AG04449 (cell line): ENCODE measurements around the gene SLC27A2.
A peak's percentile ranks its signal among the peaks of the same experiment; 100 is the strongest.
"Not testable (repeated sequence)": the region's sequence is repeated elsewhere in the genome, so short reads cannot be mapped to it uniquely, and the experiment has no call there.

Source experiments
- CTCF ChIA-PET: fragments of 350-600 bp; formaldehyde crosslinking; extraction: SDS; loops from one replicate; lab custom pipeline; 2021; ENCODE audit warnings: antibody characterized with exemption; lab: Yijun Ruan, JAX
- POLR2A ChIA-PET: fragments of 400-600, 350-600 bp; formaldehyde crosslinking; extraction: SDS; loops from one replicate; lab custom pipeline; 2020; ENCODE audit warnings: antibody characterized with exemption, inconsistent platforms; lab: Yijun Ruan, JAX
- DNase-seq: peaks from one replicate; pipeline ENCODE4 v3.0.0-alpha.2; 2010; ENCODE audit warnings: low read depth, low spot score
- H3K4me3 ChIP-seq: 2 replicates; pipeline ENCODE4 v1.5.1; 2011; ENCODE audit warnings: low read depth, mild to moderate bottlenecking, control low read depth, low read length
- TF ChIP-seq, protein P1 (sequence below): IDR thresholded peaks from one replicate; pipeline ENCODE4 v1.5.1; 2011; ENCODE audit warnings: mild to moderate bottlenecking, moderate library complexity, low read length, control low read depth, inconsistent platforms; ENCODE audit not compliant: insufficient read depth; ENCODE audit errors: missing control alignments

SLC27A2 gene

DNA sequence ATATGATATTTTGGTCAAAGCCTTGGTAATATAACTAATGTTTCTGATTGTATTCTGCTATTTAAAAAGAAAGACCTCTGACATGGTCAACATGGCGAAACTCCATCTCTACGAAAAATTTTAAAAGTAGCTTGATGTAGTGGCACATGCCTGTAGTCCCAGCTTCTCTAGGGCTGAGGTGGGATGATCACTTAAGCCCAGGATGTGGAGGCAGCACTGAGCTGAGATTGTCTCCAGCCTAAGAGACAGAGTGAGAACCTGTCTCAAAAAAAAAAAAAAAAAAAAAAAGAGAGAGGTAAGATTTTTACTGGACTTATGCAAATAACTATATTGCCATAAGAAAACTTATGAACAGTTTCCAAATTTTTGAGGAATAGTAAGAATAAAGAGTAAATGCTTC lies 30.5 kb upstream of the SLC27A2 start:
- no peak overlapping the region for H3K4me3 ChIP-seq
- ChIA-PET POLR2A (interaction anchor here (0.7 kb wide), 1 partner anchor 180 kb away, joined by 3 read pairs; no protein-coding TSS in a partner anchor), CTCF (interaction anchor here (7.7 kb wide), 1 partner anchor 165 kb away, joined by 189 read pairs; no protein-coding TSS in a partner anchor)
- no peak for DNase-seq
- TF ChIP-seq, protein P1, sequence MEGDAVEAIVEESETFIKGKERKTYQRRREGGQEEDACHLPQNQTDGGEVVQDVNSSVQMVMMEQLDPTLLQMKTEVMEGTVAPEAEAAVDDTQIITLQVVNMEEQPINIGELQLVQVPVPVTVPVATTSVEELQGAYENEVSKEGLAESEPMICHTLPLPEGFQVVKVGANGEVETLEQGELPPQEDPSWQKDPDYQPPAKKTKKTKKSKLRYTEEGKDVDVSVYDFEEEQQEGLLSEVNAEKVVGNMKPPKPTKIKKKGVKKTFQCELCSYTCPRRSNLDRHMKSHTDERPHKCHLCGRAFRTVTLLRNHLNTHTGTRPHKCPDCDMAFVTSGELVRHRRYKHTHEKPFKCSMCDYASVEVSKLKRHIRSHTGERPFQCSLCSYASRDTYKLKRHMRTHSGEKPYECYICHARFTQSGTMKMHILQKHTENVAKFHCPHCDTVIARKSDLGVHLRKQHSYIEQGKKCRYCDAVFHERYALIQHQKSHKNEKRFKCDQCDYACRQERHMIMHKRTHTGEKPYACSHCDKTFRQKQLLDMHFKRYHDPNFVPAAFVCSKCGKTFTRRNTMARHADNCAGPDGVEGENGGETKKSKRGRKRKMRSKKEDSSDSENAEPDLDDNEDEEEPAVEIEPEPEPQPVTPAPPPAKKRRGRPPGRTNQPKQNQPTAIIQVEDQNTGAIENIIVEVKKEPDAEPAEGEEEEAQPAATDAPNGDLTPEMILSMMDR: no peak

DNA sequence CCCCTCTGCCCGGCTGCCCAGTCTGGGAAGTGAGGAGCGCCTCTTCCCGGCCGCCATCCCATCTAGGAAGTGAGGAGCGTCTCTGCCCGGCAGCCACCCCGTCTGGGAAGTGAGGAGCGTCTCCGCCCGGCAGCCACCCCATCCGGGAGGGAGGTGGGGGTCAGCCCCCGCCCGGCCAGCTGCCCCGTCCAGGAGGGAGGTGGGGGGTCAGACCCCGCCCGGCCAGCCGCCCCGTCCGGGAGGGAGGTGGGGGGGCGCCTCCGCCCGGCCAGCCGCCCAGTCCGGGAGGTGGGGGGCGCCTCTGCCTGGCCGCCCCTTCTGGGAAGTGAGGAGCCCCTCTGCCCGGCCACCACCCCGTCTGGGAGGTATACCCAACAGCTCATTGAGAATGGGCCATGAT lies 23.8 kb upstream of the SLC27A2 start:
- H3K4me3 ChIP-seq, CTCF ChIA-PET, POLR2A ChIA-PET, DNase-seq: not testable (repeated sequence)

DNA sequence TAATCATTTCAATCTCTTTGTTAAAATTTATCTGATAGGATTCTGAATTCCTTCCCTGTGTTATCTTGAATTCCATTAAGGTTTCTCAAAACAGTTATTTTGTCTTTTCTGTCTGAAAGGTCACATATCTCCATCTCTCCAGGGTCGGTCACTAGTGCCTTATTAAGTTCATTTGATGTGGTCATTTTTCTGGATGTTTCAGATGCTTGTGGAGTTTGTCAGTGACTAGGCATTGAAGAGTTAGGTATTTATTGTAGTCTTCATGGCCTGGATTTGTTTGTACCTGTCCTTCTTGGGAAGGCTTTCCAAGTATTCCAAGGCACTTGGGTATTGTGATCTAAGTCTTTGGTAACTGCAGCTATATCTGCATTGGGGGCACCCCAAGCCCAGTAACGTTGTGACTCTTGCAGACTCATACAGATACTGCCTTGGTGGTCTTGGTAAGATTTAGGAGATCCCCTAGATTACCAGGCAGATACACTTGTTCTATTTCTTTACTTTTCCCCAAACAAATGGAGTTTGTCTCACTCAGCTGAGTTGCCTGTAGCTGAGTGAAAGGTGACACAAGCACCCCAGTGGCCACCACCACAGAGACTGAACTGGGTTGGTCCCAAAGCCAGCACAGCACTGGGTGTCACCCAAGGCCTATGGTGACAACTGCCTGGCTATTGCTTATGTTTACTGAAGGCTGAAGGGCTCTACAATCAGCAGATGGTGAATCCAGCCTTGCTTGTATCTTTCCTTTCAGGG lies 18.9 kb upstream of the SLC27A2 start:
- no peak overlapping the region for H3K4me3 ChIP-seq
- ChIA-PET POLR2A (no interaction called here), CTCF (interaction anchor here (0.7 to 1.9 kb wide), 3 partner anchors 8 to 18 kb away, joined by 3 to 4 read pairs (median 3); partner anchors contain the start of gene SLC27A2)
- DNase-seq: no peak
- TF ChIP-seq, protein P1: no peak

DNA sequence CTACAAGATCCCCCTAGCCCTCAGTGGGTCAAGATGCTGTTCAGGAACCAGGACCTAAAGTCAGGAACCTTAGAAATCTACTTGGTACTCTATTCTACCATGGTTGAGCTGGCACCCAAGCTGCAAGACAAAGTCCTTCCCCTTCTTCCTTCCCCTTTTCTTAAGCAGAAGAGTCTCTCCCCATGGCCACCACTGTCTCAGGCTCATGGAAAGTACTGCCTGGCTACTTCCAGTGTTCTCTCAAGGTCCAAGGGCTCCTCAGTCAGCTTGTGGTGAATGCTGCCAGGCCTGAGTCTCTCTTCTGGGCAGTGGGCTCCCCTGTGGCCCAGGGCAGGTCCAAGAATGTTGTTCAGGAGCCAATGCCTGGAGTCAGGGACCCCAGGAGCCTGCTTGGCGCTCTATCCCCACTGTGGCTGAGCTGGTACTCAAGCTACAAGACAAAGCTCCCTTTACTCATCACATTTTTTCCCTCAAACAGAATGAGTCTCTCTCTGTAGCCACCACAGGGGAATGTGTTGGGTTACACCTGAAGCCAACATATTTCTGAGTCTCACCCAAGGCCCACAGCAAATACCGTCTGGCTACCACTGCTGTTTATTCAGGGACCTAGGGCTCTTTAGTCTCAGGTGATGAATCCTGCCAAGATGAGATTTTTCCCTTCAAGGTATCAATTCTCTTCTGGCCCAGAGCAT lies 18.1 kb upstream of the SLC27A2 start:
- no peak for DNase-seq
- TF ChIP-seq, protein P1: no peak
- ChIA-PET POLR2A (no interaction called here), CTCF (interaction anchor here (0.7 to 1.9 kb wide), 4 partner anchors 9 to 151 kb away, joined by 3 to 4 read pairs (median 3); partner anchors contain the start of gene SLC27A2)
- H3K4me3 ChIP-seq: no peak overlapping the region

DNA sequence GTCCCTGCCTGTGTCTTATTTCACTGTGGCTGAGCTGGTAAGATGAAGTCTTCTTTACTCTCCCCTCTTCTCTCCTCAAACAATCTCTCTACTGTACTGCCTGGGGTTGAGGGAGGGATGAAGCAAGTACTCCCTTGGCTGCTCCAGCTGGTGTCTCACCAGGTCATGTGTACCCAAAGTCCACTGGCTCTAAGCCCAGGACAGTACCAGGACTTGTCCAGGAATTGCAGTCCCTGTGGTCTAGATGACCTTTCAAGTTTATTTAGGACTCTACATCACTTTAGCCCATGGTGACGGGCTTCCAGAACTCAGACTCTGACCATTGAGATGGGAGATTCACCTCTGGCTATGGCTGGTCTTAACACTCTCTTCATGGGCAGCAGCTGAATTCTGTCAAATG lies 17.5 kb upstream of the SLC27A2 start:
- POLR2A ChIA-PET: no interaction called here
- TF ChIP-seq, protein P1: no peak
- CTCF ChIA-PET: interaction anchor here (1.2 to 1.9 kb wide), 3 partner anchors 17 to 150 kb away, joined by 3 to 4 read pairs (median 3); partner anchors contain the start of gene SLC27A2
- no peak overlapping the region for H3K4me3 ChIP-seq
- no peak for DNase-seq

DNA sequence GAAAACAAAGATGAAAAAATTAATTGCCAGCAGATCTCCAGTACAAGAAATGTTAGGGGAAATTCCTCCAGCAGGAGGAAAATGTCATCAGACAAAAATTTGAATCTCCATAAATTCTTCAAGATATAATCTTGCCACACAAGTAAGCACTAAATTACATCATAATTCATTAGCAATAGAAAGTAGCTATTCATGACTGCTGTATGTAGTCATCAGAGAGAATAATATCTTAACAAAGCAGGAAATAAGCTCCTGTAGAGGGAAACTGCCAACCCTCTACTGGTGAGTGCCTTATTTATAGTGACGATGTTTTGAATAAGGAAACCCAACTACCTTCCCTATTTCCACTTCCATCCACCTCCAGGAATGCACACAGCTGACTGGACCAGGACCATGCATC lies 15.8 kb upstream of the SLC27A2 start:
- CTCF ChIA-PET: interaction anchor here (0.6 to 1.5 kb wide), 2 partner anchors 10 to 17 kb away, joined by 3 to 4 read pairs; no protein-coding TSS in a partner anchor
- POLR2A ChIA-PET: interaction anchor here (0.5 kb wide), 1 partner anchor 18 kb away, joined by 3 read pairs; no protein-coding TSS in a partner anchor
- peak; percentile 49 for DNase-seq
- TF ChIP-seq, protein P1: no peak
- no peak overlapping the region for H3K4me3 ChIP-seq
